Measurements from ENCODE around the gene CFAP20. TPM values are rescaled to one million over a fixed set of nuclear protein-coding genes. Genes with fewer than 3 reads are reported as not detected.

Gene CFAP20
- polyA plus RNA-seq: 193 and 210 TPM in 2 replicates
- 117 and 131 TPM in 2 replicates for polyA minus RNA-seq

- peak within 1 kb of the TSS; percentile 96 for H3K9ac ChIP-seq (ENCODE audit: low read length)
- no peaks in the 10 kb centered on the region for H3K9me2 ChIP-seq (ENCODE audit: insufficient read depth, low read length)
- peak within 1 kb of the TSS; percentile 97 for H3K4me2 ChIP-seq (ENCODE audit: low read length)
- H3K79me2 ChIP-seq (replicated peaks; ENCODE audit: insufficient read depth, low read length): peaks cover 43% of the 10 kb centered on the region
- H3K9me3 ChIP-seq (ENCODE audit: low read length): no peaks in the 10 kb centered on the region
- H3K4me3 ChIP-seq (ENCODE audit: low read length): peak within 1 kb of the TSS; percentile 91
- H2AFZ ChIP-seq (ENCODE audit: low read depth, low read length): peak within 1 kb of the TSS; percentile 90
- no peaks in the 10 kb centered on the region for H3K27me3 ChIP-seq (ENCODE audit: insufficient read depth, low read depth, low read length)
- H3K27ac ChIP-seq (ENCODE audit: low read length): peak within 1 kb of the TSS; percentile 96
- peak; percentile 85 for TF ChIP-seq REST (IDR thresholded peaks at IDR 0.05; ENCODE audit: borderline replicate concordance)
- no peak for TF ChIP-seq EZH2 (IDR thresholded peaks at IDR 0.05; ENCODE audit: borderline replicate concordance, insufficient read depth, low read length, poor library complexity, severe bottlenecking)
- peak; percentile 94 for TF ChIP-seq TAF1 (IDR thresholded peaks at IDR 0.05; ENCODE audit: low read depth)
- peak; percentile 51 for TF ChIP-seq SMC3 (conservative IDR thresholded peaks at IDR 0.05; ENCODE audit: poor library complexity)
- peak; percentile 83 for TF ChIP-seq MXI1 (conservative IDR thresholded peaks at IDR 0.05; ENCODE audit: poor library complexity, severe bottlenecking)
- peak; percentile 88 for TF ChIP-seq EP300 (conservative IDR thresholded peaks at IDR 0.05; ENCODE audit: poor library complexity, severe bottlenecking)
- no peak for TF ChIP-seq RAD21 (conservative IDR thresholded peaks at IDR 0.05)
- TF ChIP-seq CTCF (IDR thresholded peaks at IDR 0.05; ENCODE audit: poor library complexity, severe bottlenecking): peak; percentile 30
- TF ChIP-seq POLR2AphosphoS5 (IDR thresholded peaks at IDR 0.05): peak; percentile 96
- no peaks in the 10 kb centered on the region for H3K36me3 ChIP-seq (ENCODE audit: insufficient read depth, low read length)
- H4K20me1 ChIP-seq (ENCODE audit: insufficient read depth): peaks cover 10% of the 10 kb centered on the region
- peaks cover 9% of the 10 kb centered on the region for H3F3A ChIP-seq (ENCODE audit: insufficient read depth, low read length, poor library complexity, severe bottlenecking)
These were observed at the start of gene CFAP20 for GRCh38 chr16:58129097-58129936. CFAP20 (minus strand) TSS chr16:58129381; CDS start chr16:58129115, 266 bp downstream.

GRCh38 chr16:58177353-58177710 is 48.2 kb upstream of the CFAP20 start:
- peaks cover 5% of the 10 kb centered on the region for H3K79me2 ChIP-seq (replicated peaks; ENCODE audit: insufficient read depth, low read length)
- no peak for TF ChIP-seq RAD21 (conservative IDR thresholded peaks at IDR 0.05)
- TF ChIP-seq REST (IDR thresholded peaks at IDR 0.05; ENCODE audit: borderline replicate concordance): no peak
- TF ChIP-seq EZH2 (IDR thresholded peaks at IDR 0.05; ENCODE audit: borderline replicate concordance, insufficient read depth, low read length, poor library complexity, severe bottlenecking): no peak
- TF ChIP-seq CTCF (IDR thresholded peaks at IDR 0.05; ENCODE audit: poor library complexity, severe bottlenecking): no peak
- no peak for TF ChIP-seq MXI1 (conservative IDR thresholded peaks at IDR 0.05; ENCODE audit: poor library complexity, severe bottlenecking)
- no peak for TF ChIP-seq TAF1 (IDR thresholded peaks at IDR 0.05; ENCODE audit: low read depth)
- no peak for TF ChIP-seq SMC3 (conservative IDR thresholded peaks at IDR 0.05; ENCODE audit: poor library complexity)
- no peak for TF ChIP-seq EP300 (conservative IDR thresholded peaks at IDR 0.05; ENCODE audit: poor library complexity, severe bottlenecking)
- no peak for TF ChIP-seq POLR2AphosphoS5 (IDR thresholded peaks at IDR 0.05)
- no peak overlapping the region for H3K4me2 ChIP-seq (ENCODE audit: low read length)
- no peaks in the 10 kb centered on the region for H3K9me3 ChIP-seq (ENCODE audit: low read length)
- no peaks in the 10 kb centered on the region for H3K27me3 ChIP-seq (ENCODE audit: insufficient read depth, low read depth, low read length)
- H2AFZ ChIP-seq (ENCODE audit: low read depth, low read length): no peak overlapping the region
- H3K36me3 ChIP-seq (ENCODE audit: insufficient read depth, low read length): peaks cover 6% of the 10 kb centered on the region
- no peaks in the 10 kb centered on the region for H3F3A ChIP-seq (ENCODE audit: insufficient read depth, low read length, poor library complexity, severe bottlenecking)
- no peaks in the 10 kb centered on the region for H4K20me1 ChIP-seq (ENCODE audit: insufficient read depth)
- H3K9ac ChIP-seq (ENCODE audit: low read length): no peak overlapping the region
- no peak overlapping the region for H3K4me3 ChIP-seq (ENCODE audit: low read length)
- no peaks in the 10 kb centered on the region for H3K9me2 ChIP-seq (ENCODE audit: insufficient read depth, low read length)
- no peak overlapping the region for H3K27ac ChIP-seq (ENCODE audit: low read length)
